Suprapubic skin (tissue), 4 donors: ENCODE results near the gene SMOC2.

Source experiments
- EP300 ChIP-seq: sonication (generic); formaldehyde crosslinking; IDR thresholded peaks from one replicate; pipeline ENCODE4 v1.6.1; 2017; ENCODE audit warnings: antibody characterized with exemption
- POLR2A ChIP-seq, 2 donors: fragments of 450-650 bp; IDR thresholded peaks; one replicate each; pipeline ENCODE4 v1.6.1; 2017; ENCODE audit warnings: antibody characterized with exemption in 2 of 2, mild to moderate bottlenecking in 2 of 2, moderate library complexity in 2 of 2
- POLR2AphosphoS5 ChIP-seq, 3 donors: sonication (generic); formaldehyde crosslinking; IDR thresholded peaks; one replicate each; pipeline ENCODE4 v1.6.1; 2017; ENCODE audit warnings: antibody characterized with exemption in 3 of 3
- TF ChIP-seq, protein P1 (sequence below), 2 donors: fragments of 200-600 bp in 1 of 2; fragments of 450-650 bp in 1 of 2; sonication (generic) in 1 of 2; IDR thresholded peaks; one replicate each; pipeline ENCODE4 v1.5.1; 2016 to 2019; ENCODE audit warnings: antibody characterized with exemption in 2 of 2, mild to moderate bottlenecking in 1 of 2, moderate library complexity in 1 of 2

DNA sequence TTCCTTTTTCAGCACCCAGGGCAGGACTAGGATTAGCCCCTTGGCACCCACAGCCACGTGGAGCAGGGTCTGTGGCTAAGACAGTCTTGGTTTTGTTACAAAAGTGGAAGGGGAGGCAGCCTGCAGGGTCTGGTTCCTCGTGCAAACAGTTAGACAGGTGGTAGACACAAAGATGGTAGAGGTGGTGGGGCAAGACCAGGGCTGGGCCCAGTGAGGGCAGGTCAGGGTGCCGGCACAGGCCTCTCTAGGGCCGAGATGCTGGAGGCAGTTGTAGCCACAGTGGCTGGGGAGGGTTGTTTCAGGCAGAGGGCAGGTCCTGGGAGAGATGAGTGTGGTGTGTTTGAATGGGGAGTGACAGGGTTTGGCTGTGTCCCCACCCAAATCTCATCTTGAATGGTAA is 161.6 kb downstream of the SMOC2 start:
- no peak for TF ChIP-seq POLR2A (IDR thresholded peaks at IDR 0.05)
- TF ChIP-seq, protein P1, sequence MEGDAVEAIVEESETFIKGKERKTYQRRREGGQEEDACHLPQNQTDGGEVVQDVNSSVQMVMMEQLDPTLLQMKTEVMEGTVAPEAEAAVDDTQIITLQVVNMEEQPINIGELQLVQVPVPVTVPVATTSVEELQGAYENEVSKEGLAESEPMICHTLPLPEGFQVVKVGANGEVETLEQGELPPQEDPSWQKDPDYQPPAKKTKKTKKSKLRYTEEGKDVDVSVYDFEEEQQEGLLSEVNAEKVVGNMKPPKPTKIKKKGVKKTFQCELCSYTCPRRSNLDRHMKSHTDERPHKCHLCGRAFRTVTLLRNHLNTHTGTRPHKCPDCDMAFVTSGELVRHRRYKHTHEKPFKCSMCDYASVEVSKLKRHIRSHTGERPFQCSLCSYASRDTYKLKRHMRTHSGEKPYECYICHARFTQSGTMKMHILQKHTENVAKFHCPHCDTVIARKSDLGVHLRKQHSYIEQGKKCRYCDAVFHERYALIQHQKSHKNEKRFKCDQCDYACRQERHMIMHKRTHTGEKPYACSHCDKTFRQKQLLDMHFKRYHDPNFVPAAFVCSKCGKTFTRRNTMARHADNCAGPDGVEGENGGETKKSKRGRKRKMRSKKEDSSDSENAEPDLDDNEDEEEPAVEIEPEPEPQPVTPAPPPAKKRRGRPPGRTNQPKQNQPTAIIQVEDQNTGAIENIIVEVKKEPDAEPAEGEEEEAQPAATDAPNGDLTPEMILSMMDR (IDR thresholded peaks at IDR 0.05): no peak
- no peak for TF ChIP-seq EP300
- no peak for TF ChIP-seq POLR2AphosphoS5 (IDR thresholded peaks at IDR 0.05)
